ENCODE measurements around the gene THBS3.

- TF ChIP-seq FOXM1 (IDR thresholded peaks at IDR 0.05; ENCODE audit: borderline replicate concordance) = no peak; the same call in 1 of the 2 replicates
- no peak for TF ChIP-seq SP1 (IDR thresholded peaks at IDR 0.05)
- TF ChIP-seq BHLHE40 (IDR thresholded peaks at IDR 0.05; ENCODE audit: borderline replicate concordance) = no peak
Measured at GRCh38 chr1:155241069-155241679, 33.5 kb upstream of the THBS3 start.

Measured in HEK293T (cell line).